Dermis microvascular lymphatic vessel endothelial cell (primary cell): ENCODE data around the gene ROBO2. TPM values are rescaled to one million over a fixed set of nuclear protein-coding genes. Genes with fewer than 3 reads are reported as not detected.
A peak's percentile ranks its signal among the peaks of the same experiment; 100 is the strongest.

ENCODE experiments used
- DNase-seq, 2 donors: peaks; one replicate each; pipeline versions ENCODE4 v3.0.0 to v3.0.0-alpha.2; 2010; ENCODE audit warnings: low read depth in 2 of 2
- total RNA-seq: library from RNA; depleted of rRNA; stranded (reverse); fragments of >200 nt; gene quantifications from 2 replicates; pipeline ENCODE4 v1.2.1, GENCODE V29; 2014

Gene ROBO2
- total RNA-seq, 1 donor from 2014 or later = under 0.01 TPM

- DNase-seq = no peak
Measured at GRCh38 chr3:77190374-77190773, 150.5 kb downstream of the ROBO2 start.

DNA sequence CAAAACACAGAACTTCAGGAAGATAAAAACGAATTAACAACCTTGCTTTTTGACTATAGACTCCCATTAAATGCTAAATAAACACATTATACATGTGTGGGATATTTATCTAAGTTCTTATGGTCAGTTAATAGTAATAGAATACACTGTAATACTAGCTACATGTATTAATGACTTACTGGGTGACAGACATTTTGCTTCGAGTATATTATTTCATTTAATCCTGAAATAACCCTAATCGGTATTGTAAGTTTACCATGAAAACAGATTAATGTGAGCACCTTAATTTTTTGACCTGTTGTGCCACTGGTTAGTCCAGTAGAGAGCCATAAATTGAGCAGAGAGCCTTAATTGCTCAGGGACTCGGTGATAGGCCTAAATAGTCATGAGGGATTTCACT, 151.1 kb downstream of the ROBO2 start:
- no peak for DNase-seq

- DNase-seq = no peak
Measured at GRCh38 chr3:77191640-77192039, 151.7 kb downstream of the ROBO2 start.

- no peak for DNase-seq
Measured at GRCh38 chr3:77195766-77196545, 156.1 kb downstream of the ROBO2 start.

GRCh38 chr3:77197408-77197807, 157.5 kb downstream of the ROBO2 start:
- DNase-seq = no peak

DNA sequence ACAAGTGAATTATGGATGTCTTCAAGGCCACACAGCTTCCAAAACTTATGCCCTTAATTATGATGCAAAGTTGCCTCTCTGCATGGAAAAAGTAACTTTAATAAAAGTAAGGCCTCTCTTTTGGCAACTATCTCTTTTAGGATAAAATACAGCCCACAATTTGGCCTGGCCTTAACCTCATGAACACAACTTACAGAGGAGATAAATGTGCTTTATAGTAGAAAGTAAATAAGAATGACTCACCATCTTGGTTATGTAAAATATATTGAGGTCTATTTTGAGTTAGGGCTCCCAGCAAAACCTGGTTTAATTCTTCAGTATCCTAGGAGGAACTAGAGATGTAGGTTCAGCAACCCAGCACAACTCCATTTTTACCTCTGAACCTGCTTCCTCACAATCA, 164.0 kb downstream of the ROBO2 start:
- DNase-seq = no peak

- no peak for DNase-seq
Measured at GRCh38 chr3:77204788-77205187, 164.9 kb downstream of the ROBO2 start.

GRCh38 chr3:77207753-77208152, 167.9 kb downstream of the ROBO2 start:
- DNase-seq = no peak

DNA sequence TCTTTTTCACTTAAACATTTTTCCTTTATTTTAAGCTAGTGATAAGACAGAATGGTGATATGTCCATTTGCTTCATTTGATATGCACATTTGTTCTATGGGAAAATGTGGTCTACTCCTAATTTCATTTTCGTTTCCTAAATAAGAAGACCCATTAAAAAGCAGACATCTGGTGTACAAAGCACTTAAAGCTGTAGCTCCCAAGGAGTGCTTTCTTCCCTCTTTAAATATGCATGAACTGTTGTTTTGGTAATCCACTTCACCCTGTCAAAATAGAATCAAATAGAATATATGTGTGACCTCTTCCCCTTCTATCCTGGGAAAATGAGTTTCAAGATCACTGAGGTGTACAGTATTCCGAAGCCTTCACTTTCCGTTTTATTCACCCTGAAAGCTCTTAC, 182.8 kb downstream of the ROBO2 start:
- no peak for DNase-seq

DNA sequence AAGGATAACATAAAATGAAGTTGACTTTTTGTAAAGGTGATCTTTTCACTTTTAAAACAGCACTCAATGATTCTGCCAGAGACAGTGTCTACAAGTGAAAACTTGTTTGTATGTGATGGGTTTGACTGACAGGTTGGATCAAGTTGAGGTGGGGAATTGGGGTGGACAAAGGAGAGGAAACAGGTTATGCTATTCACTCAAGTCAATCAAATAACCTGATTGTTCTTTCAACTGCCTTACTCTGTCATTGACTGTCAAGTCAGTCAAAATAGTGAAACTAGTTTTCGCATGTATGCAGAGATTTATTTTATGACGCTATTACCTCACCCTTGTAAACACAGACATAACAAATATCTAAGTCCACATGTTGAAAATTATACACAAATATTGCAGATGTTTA, 187.7 kb downstream of the ROBO2 start:
- DNase-seq = no peak

- no peak for DNase-seq
Measured at GRCh38 chr3:77232557-77232956, 192.7 kb downstream of the ROBO2 start.

DNA sequence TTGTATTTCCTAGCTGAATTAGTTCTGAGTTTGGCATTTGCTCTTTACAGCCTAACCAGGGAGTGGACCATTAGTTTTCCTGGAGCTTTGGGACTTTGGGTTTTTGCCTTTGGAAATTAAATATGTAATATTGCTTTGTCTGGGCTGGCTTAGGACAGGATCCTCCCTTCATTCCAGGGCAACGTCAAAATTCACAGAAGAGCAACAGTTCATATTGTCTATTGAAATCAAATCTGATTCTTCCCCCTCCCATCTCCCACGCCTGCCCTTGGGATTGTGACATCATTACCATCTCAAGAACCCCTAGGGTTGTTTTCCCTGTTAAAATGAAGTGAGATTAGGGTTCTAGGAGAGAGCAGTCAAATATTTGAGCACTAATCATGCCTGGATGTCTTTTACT, 194.1 kb downstream of the ROBO2 start:
- no peak for DNase-seq

GRCh38 chr3:77236118-77236517, 196.2 kb downstream of the ROBO2 start:
- no peak for DNase-seq

GRCh38 chr3:77240072-77240650, 200.3 kb downstream of the ROBO2 start:
- no peak for DNase-seq

- no peak for DNase-seq
Measured at GRCh38 chr3:77242371-77242770, 202.5 kb downstream of the ROBO2 start.

DNA sequence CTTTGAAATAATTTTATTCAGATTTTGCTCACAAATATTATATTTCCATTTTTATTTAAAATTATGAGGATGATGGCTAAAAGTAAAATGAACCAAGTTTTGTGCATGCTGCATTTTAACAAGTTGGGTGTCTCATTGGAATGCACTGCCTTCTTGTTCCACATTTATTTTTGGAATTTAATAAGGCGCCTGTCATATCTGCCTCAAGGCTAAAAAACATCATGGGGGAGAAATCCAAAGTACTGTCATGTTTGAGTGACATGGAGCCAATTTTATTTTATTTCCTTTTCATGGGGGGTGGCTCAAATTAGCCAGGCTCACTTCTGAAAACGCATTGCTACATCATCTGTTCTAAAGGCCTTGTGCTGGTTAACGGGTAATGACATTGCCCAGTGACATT, 205.1 kb downstream of the ROBO2 start:
- DNase-seq = no peak

GRCh38 chr3:77247061-77247460, 207.2 kb downstream of the ROBO2 start:
- no peak for DNase-seq

DNA sequence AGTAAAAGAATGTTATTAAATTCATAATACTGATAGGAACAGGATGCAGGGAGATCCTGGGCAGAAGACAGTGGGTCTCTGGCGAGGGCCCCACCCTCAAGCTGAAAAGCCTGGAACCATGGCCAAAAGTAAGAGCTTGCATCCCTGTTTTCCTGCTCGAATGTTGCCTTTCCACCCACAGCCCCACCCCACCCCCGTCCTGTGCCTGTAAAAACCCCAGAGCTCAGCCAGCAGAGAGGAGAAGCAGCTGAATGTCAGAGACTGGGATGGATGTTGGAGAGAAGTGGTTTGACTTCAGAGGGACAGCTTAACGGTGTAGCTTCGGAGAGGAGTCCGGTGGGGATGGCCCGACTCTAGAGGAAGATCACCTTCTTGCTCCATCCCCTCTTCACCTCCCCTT, 207.9 kb downstream of the ROBO2 start:
- DNase-seq = no peak

DNA sequence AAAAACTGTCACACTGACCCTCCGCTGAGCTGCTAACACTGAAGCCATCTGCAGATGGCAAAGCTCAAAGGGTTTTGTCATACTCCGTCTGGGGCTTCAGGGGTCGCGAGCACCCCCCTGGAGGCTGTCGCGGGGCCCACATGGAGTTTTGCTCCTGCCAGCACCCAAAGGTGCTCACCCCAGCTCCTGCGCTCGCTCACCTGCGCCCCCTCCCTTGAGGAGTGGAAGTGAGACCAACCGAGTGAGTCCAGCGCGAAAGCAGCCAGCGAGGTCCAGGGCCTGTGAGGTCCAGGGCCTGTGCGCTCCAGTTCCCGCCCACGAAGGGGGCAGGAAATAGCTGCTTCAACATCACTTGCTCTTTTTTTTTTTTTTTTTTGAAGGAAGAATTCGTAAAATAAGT, 208.5 kb downstream of the ROBO2 start:
- DNase-seq = no peak

DNA sequence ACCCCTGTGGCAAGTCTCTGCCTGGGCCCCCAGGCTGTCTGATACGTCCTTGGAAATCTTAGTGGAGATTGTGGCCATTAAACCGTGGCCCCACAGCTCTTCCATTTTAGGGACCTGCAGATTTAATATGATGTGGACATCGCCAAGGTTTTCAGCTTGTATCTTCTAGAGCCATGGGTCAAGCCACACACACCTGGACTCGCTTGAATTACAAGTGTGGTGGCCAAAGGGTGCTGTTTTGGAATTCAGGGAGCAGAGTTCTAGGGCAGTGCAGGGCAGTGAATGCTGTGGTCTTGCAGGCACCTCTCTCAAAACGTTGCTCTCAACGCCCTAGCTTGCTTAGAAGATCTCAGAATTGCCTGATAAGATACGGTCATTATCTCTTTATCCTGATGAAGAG, 211.2 kb downstream of the ROBO2 start:
- no peak for DNase-seq

DNA sequence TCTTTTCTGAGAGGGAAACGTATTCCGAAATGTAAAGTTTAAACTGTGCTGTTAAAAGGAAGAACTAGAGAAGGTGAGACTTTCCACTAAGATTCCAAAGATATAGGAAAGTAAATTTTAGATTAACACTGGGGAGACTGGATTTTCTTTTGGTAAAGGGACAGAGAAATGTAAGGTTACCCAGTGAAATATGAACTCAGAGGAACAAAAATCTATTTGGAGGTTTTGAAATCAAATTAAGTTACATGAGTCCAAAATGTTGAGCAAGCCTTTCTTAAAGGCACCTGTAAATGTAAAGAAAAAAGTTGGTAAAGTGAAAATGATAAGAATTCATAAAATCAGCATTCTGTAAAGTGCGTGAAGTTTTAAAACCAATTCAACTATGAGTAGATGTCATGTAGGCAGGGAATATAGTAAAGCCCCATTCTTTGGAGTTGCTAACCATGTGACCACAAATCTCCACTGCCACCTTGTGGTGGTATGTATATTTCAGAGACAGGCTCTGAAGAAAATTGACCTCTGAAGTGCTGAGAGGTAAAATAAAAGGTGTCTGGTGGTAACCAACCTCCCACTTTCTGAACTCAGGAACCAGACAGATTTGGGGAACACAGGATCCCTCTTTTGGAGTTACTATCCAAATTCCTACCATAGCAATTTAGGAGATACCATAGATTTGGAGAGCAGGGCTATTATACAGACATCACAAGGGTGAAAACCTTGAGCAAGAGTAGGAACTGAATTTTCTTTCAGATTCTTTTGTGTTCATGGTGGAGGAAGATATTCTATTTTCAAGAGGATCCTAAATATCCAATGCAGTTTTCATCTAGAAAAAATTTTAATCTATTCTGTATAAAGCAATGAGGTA, 215.3 kb downstream of the ROBO2 start:
- DNase-seq = peak; percentile 7 to 38
